ENCODE results near the gene TMEM271. TPM values are rescaled to one million over a fixed set of nuclear protein-coding genes. Genes with fewer than 3 reads are reported as not detected.

TMEM271 gene
- total RNA-seq, 6 experiments from 2014 or later = not detected

DNA sequence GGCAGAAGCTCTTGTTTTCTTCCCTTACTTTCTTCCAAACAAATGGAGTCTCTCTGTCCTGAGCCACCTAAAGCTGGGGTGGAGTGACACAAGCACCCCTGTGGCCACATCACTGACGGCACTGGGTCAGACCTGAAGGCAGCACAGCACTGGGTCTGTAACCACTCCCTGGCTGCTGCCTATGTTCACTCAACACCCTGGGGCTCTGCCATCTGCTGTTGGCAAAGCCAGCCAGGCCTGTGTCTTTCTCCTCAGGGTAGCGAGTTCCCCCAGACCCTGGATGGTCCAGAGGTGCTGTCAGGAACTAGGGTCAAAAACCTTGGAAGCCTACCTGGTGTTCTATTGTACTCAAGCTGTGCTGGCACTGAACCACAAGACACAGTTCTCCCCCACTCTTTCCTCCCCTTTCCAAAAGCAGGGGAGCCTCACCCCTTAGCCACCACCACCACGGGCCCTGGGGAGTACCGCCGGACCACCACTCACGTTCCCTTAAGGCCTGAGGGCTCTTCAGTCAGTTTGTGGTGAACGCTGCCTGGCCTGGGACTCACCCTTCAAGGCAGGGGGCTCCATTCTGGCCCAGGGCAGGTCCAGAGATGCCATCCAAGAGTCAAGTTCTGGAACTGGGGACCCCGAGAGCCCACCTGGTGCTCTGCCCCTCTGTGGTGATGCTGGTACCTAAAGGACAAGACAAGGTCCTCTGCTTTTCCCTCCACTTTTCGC is 31.5 kb downstream of the TMEM271 start:
- TF ChIP-seq, protein P1, sequence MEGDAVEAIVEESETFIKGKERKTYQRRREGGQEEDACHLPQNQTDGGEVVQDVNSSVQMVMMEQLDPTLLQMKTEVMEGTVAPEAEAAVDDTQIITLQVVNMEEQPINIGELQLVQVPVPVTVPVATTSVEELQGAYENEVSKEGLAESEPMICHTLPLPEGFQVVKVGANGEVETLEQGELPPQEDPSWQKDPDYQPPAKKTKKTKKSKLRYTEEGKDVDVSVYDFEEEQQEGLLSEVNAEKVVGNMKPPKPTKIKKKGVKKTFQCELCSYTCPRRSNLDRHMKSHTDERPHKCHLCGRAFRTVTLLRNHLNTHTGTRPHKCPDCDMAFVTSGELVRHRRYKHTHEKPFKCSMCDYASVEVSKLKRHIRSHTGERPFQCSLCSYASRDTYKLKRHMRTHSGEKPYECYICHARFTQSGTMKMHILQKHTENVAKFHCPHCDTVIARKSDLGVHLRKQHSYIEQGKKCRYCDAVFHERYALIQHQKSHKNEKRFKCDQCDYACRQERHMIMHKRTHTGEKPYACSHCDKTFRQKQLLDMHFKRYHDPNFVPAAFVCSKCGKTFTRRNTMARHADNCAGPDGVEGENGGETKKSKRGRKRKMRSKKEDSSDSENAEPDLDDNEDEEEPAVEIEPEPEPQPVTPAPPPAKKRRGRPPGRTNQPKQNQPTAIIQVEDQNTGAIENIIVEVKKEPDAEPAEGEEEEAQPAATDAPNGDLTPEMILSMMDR (IDR thresholded peaks at IDR 0.05) = no peak
- Mint-ChIP-seq H3K27me3 (ENCODE audit: insufficient read depth) (peaks cover 2% of the 10 kb centered on the region; the same call in 1 of the 2 replicates), H3K27ac (no peak overlapping the region), H3K9me3 (no peaks in the 10 kb centered on the region), H3K36me3 (ENCODE audit: low read depth) (peaks cover under 1% of the 10 kb centered on the region; the same call in 1 of the 2 replicates), H3K4me1 (ENCODE audit: low read depth) (no peaks in the 10 kb centered on the region), H3K4me3 (no peak overlapping the region)
- no peak for DNase-seq

DNA sequence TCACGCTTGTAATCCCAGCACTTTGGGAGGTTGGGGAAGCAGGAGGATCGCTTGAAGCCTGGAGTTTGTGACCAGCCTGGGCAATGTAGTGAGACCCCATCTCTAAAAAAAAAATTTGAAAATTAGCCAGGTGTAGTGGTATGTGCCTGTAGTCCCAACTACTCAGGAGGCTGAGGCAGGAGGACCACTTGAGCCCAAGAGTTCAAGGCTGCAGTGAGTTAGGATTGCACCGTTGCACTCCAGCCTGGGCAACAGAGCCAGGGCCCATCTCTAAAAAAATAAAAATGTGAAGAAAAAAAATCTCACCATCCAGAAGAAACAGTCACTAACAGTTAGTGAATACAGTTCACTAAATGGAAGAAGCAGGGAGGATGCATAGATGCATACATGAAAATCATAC is 34.8 kb downstream of the TMEM271 start:
- no peaks in the 10 kb centered on the region for H3K9me3 Mint-ChIP-seq
- no peaks in the 10 kb centered on the region; the same call in 1 of the 2 replicates for H3K27me3 Mint-ChIP-seq (ENCODE audit: insufficient read depth)
- TF ChIP-seq, protein P1 (IDR thresholded peaks at IDR 0.05) = no peak
- no peak overlapping the region for H3K27ac Mint-ChIP-seq
- no peaks in the 10 kb centered on the region for H3K4me1 Mint-ChIP-seq (ENCODE audit: low read depth)
- H3K36me3 Mint-ChIP-seq (ENCODE audit: low read depth) = peaks cover 18% of the 10 kb centered on the region
- DNase-seq = no peak
- H3K4me3 Mint-ChIP-seq = no peak overlapping the region

DNA sequence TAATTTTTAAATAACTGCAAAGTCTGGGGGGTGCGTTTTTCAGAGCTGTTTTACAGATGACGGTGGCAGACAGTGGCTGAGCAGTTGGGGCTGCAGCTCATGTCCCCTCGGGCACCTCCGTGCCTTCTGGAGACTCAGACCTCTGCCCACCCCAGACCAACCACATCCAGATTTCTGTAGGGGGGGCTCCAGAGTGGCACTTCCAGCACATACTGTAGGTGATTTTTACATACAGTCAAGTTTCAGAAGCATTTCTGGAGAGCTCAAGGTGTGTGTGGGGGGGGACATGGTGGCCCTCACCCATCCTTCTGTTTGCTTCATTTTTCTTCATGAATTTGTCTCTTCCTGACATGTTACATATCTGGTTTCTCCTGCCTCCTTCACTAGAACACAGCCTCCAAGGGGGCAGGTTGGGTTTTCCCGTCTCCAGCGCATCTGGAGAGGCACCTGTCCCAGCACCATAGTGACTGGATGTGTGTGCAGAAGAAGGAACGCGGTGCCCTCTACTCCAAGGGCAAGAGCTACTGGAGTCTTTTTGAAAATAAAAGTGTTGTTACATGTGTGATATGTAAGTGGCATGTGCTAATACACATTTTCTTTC is 37.5 kb downstream of the TMEM271 start:
- H3K36me3 Mint-ChIP-seq (ENCODE audit: low read depth) = peaks cover 27% of the 10 kb centered on the region

DNA sequence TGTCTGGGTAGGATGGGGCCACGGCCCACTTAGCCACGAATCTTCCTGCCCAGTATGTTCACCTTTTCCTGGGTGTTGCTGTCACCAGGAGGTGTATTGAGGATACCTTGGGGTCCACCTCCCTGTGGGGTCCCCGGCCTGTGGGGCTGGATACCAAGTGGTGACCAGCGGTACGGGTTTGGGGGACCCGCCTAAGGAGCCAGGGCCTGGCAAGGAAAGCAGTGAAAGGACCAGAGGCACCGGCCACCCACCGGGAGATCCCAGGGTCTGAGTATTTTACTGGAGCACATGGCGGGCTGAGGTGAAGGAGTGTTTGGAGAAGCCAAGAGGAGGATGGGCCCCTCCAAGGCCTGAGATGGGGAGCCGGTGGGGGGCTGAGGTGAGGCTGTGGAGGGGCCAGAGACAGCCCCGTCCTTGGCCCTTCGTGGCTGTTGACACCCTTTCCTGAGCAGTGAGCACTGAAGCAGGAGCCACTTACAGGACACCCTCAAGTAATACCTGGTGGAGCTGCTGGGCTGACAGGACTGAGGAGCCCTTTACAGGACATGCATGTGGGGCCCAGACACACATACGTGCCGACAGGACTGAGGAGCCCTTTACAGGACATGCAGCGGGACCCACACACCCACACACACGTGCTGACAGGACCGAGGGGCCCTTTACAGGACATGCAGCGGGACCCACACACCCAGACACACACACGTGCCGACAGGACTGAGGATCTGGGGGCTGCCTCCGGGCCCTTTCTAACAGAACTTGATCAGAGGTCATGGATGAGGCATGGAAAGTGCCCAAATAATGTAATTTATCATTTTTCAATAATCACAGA is 38.4 kb downstream of the TMEM271 start:
- DNase-seq = no peak
- no peaks in the 10 kb centered on the region for H3K4me1 Mint-ChIP-seq (ENCODE audit: low read depth)
- H3K27ac Mint-ChIP-seq = no peak overlapping the region
- peaks cover 3% of the 10 kb centered on the region for H3K9me3 Mint-ChIP-seq
- H3K27me3 Mint-ChIP-seq (ENCODE audit: insufficient read depth) = no peaks in the 10 kb centered on the region; the same call in 1 of the 2 replicates
- no peak overlapping the region for H3K4me3 Mint-ChIP-seq
- H3K36me3 Mint-ChIP-seq (ENCODE audit: low read depth) = peaks cover 31% of the 10 kb centered on the region
- TF ChIP-seq, protein P1 (IDR thresholded peaks at IDR 0.05) = no peak

More for the DNA sequence above, 37.5 kb downstream of the TMEM271 start:
- no peak overlapping the region for H3K4me3 Mint-ChIP-seq
- no peaks in the 10 kb centered on the region for H3K9me3 Mint-ChIP-seq
- no peak overlapping the region for H3K27ac Mint-ChIP-seq
- no peaks in the 10 kb centered on the region for H3K4me1 Mint-ChIP-seq (ENCODE audit: low read depth)
- no peak for DNase-seq
- H3K27me3 Mint-ChIP-seq (ENCODE audit: insufficient read depth) = no peaks in the 10 kb centered on the region
- TF ChIP-seq, protein P1 (IDR thresholded peaks at IDR 0.05) = no peak

DNA sequence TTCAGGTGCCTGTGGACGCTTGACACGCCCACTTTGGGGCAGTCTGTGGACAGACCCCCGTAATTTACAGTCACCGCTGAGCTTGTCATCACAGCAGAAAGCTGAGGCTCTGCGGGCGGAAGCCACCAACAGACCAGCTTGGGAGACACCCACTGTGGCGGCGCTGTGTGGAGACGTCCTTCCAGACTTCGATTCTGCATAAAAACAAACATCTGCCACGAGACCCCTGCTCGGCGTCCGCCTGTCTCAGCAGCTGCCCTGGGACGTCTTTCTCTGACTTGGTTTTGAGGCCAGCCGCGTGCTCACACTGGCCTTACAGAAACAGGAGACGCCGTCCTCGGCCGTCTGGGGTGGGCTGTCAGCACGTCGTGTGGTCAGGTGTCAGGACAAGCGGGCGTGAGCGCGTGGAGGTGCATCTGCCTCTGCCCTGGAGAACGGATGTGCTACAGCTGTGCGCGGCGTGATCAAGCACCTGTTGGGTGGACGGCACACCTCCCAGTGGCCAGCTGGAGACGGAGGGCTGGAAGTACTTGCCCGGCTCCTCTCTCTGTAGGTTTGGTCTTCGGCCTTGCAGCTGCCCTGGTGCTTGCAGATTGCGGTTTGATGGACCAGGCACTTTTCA is 39.6 kb downstream of the TMEM271 start:
- Mint-ChIP-seq H3K9me3 (peaks cover 7% of the 10 kb centered on the region), H3K27ac (no peak overlapping the region), H3K36me3 (ENCODE audit: low read depth) (peaks cover 43% of the 10 kb centered on the region), H3K4me1 (ENCODE audit: low read depth) (no peaks in the 10 kb centered on the region), H3K27me3 (ENCODE audit: insufficient read depth) (no peaks in the 10 kb centered on the region; the same call in 1 of the 2 replicates), H3K4me3 (no peak overlapping the region)
- DNase-seq = no peak
- TF ChIP-seq, protein P1 (IDR thresholded peaks at IDR 0.05) = no peak

Measured in HFFc6 (cell line).